Dermis microvascular lymphatic vessel endothelial cell (primary cell): ENCODE data around the gene ZP1. TPM values are rescaled to one million over a fixed set of nuclear protein-coding genes. Genes with fewer than 3 reads are reported as not detected.

Experiments
- DNase-seq, 2 donors: peaks; one replicate each; pipeline versions ENCODE4 v3.0.0 to v3.0.0-alpha.2; 2010; ENCODE audit warnings: low read depth in 2 of 2
- total RNA-seq: library from RNA; depleted of rRNA; stranded (reverse); fragments of >200 nt; gene quantifications from 2 replicates; pipeline ENCODE4 v1.2.1, GENCODE V29; 2014

ZP1 gene
- total RNA-seq, 1 donor from 2014 or later = not detected

GRCh38 chr11:60922906-60923305 lies 55.6 kb downstream of the ZP1 start:
- DNase-seq = no peak

GRCh38 chr11:60923326-60923725 lies 56.0 kb downstream of the ZP1 start:
- no peak for DNase-seq

GRCh38 chr11:60923800-60924109 lies 56.4 kb downstream of the ZP1 start:
- DNase-seq = no peak

- DNase-seq = peak; percentile 43 to 82
Observed at GRCh38 chr11:60924110-60924905, 57.0 kb downstream of the ZP1 start, which contains the start of gene TMEM132A. TMEM132A (plus strand) TSS chr11:60924460; CDS start chr11:60924634, 174 bp downstream.

Other genes with a start within 250 kb of the ZP1 start
- not detected in 2 replicates for gene MS4A8, start 167.9 kb upstream of the ZP1 start, total RNA-seq
- gene MS4A18, start 142.8 kb upstream of the ZP1 start, total RNA-seq = not detected in 2 replicates
- under 0.01 TPM in 1 of 2 replicates, not detected in the other for gene MS4A15, start 110.7 kb upstream of the ZP1 start, total RNA-seq
- gene MS4A10, start 82.2 kb upstream of the ZP1 start, total RNA-seq = not detected in 2 replicates
- 11.2 and 18.2 TPM in 2 replicates for gene CCDC86, start 25.4 kb upstream of the ZP1 start, total RNA-seq
- gene PTGDR2, start 11.6 kb upstream of the ZP1 start, total RNA-seq = under 0.01 TPM in 1 of 2 replicates, not detected in the other
- gene PRPF19, start 39.0 kb downstream of the ZP1 start, total RNA-seq = 51.6 and 66.2 TPM in 2 replicates
- gene TMEM109, start 46.6 kb downstream of the ZP1 start, total RNA-seq = 78.9 and 122 TPM in 2 replicates
- gene TMEM132A, start 56.9 kb downstream of the ZP1 start, total RNA-seq = 39.9 and 101 TPM in 2 replicates
- 5.3 and 6.3 TPM in 2 replicates for gene SLC15A3, start 84.6 kb downstream of the ZP1 start, total RNA-seq
- 0.13 TPM in 1 of 2 replicates, not detected in the other for gene CD6, start 104.1 kb downstream of the ZP1 start, total RNA-seq
- gene CD5, start 234.9 kb downstream of the ZP1 start, total RNA-seq = not detected in 2 replicates